Vagina (tissue), 2 donors: ENCODE data around the gene SYF2.

Experiments
- CTCF ChIP-seq, 3 experiments: fragments of 450-650 bp in 2 of 3; fragments of 200-600 bp in 1 of 3; sonication (generic) in 1 of 3; IDR thresholded peaks; one replicate each; pipeline ENCODE4 v1.5.1; 2017 to 2019; ENCODE audit warnings: antibody characterized with exemption in 3 of 3, mild to moderate bottlenecking in 2 of 3, moderate library complexity in 2 of 3
- POLR2AphosphoS5 ChIP-seq, 2 donors: sonication (generic); formaldehyde crosslinking; IDR thresholded peaks; one replicate each; pipeline ENCODE4 v1.9.0; 2017; ENCODE audit warnings: antibody characterized with exemption in 2 of 2, mild to moderate bottlenecking in 2 of 2, low read depth in 1 of 2; ENCODE audit not compliant: insufficient read depth in 1 of 2

- no peak for TF ChIP-seq CTCF (IDR thresholded peaks at IDR 0.05)
- no peak for TF ChIP-seq POLR2AphosphoS5 (IDR thresholded peaks at IDR 0.05; ENCODE audit: insufficient read depth in 1 of 2, low read depth in 1 of 2)
Observed at GRCh38 chr1:25210728-25211127, 21.6 kb downstream of the SYF2 start.
